GM19467 (cell line): ENCODE measurements around the gene PIP4K2A.
"Not testable (repeated sequence)": the region's sequence is repeated elsewhere in the genome, so short reads cannot be mapped to it uniquely, and the experiment has no call there.

Experiments
- ATAC-seq: cut with Tn5 transposase; IDR thresholded peaks from one replicate; pipeline ENCODE4 v1.9.1; 2021; ENCODE audit warnings: mild to moderate bottlenecking, moderate library complexity; ENCODE audit not compliant: unreplicated experiment

The PIP4K2A gene

GRCh38 chr10:22697101-22697500 lies 17.3 kb downstream of the PIP4K2A start:
- no peak for ATAC-seq

DNA sequence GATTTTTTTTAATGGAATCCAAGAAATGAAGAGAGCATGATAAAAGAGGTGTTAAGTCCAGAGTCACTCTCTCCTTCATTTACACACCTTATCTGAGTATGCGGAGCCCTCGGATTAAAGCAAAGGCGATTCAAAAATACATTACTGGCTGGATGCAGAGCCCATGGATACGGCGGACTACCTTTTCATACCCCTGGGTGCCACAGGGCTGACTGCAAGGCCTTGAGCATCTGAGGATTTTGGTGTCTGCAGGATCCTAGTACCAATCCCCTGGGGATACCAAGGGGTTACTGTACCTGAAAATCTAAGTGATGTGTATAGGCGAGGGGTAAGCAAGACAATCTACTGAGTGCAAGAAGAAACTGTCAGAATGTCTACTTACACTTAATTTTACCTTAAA lies 20.5 kb downstream of the PIP4K2A start:
- ATAC-seq: no peak

DNA sequence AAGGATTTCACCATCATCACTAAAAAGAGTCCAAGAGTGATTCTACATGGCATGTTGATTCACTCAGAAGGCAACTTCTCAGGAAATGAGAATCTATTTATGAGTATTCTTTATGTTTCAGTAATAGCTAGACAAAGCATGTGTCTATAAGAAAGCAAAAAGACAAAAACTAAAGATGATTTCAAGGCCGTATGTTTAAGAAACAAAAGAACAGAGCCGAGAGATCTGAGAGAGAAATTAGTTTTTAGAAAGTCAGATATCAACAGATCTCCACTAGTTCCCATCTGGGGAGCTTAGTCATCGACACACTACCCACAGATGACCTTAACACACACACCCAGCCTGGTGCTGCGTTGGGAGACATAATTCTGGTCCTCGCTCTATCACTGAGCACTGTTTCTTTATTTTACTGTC lies 21.0 kb downstream of the PIP4K2A start:
- no peak for ATAC-seq

- not testable (repeated sequence) for ATAC-seq
These were observed 22.3 kb downstream of the PIP4K2A start for GRCh38 chr10:22692119-22692518.

- ATAC-seq: no peak
These were observed 23.6 kb downstream of the PIP4K2A start for GRCh38 chr10:22690614-22691431.

- no peak for ATAC-seq
These were observed 24.2 kb downstream of the PIP4K2A start for GRCh38 chr10:22690158-22690557.

DNA sequence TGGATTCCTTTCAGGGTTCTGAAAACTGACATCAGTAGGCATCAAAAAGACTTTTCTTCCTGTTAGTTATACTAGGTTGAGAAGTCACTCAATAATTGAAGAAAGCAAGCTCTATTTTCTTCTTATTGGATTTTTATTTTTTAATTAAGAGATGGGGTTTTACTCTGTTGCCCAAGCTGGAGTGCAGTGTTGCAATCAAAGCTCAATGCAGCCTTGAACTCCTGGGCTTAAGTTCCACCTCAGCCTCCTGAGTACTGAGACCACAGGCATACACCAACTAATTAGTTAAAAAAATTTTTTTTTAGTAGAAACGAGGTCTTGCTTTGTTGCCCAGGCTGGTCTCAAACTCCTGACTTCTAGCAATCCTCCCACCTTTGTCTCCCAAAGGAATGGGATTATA lies 28.0 kb downstream of the PIP4K2A start:
- ATAC-seq: no peak

DNA sequence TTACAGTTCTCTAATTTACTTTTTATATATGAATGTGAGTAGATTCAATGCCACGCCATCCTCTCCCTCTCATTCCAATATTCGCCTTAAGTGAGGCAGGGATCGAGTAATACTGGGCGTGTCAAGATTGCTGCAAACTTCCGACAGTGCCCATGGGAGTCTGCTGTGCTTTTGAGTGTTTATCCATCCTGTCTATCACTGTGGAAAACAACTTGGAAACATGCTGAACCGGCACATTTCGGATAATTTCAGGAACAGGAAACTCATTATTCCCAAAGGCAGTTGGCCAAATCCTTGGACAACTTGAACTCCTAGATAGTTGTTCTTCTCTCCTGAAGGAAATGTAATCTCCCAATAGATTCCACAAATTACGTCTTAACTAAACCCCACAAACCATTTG lies 28.5 kb downstream of the PIP4K2A start:
- no peak for ATAC-seq

- ATAC-seq: no peak
These were observed 29.7 kb downstream of the PIP4K2A start for GRCh38 chr10:22684699-22685098.

DNA sequence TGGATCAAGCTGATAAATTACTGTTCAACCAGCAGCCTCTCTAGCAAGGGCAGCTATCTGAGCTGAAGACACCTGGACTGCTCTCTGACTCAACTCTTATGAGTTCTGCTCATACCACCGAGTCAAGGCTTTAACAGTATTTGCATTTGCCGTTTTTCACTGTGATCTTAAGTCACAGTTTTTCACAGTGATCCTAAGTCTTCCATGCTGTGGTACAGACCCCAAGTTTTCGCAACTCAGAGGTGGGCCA lies 31.3 kb downstream of the PIP4K2A start:
- ATAC-seq: peak; percentile 53

GRCh38 chr10:22682237-22683139 lies 31.9 kb downstream of the PIP4K2A start:
- no peak for ATAC-seq

DNA sequence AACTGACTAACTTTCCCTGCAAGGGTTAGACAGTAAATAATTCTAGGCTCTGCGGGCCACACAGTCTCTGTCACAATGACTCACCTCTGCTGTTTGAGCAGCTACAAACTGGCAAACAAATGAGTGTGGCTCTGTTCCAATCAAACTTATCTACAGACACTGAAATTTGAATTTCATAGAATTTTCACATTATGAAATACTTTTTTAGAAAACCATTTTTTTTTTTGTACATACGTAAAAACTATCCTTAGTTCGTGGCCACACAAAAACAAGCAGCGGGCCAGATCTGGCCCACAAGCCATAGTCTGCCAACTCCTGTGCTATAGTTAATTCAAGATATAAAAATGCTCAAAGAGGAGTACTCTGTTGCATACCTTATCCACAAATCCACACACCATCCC lies 32.6 kb downstream of the PIP4K2A start:
- no peak for ATAC-seq

DNA sequence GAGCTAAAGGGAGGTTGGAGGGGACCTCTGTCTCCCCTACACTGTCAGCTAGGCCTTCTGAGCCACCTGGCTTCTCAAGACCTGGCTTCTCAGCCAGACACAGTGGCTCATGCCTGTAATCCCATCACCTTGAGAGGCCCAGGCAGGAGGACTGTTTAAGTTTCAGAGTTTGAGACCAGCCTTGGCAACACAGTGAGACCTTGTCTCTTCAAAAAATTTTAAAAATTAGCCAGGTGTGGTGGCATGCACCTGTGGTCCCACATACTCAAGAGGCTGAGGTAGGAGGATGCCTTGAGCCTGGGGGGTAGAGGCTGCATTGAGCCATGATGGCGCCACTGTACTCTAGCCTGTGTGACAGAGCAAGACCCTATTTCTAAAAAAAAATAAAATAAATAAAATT lies 33.1 kb downstream of the PIP4K2A start:
- ATAC-seq: no peak

- no peak for ATAC-seq
These were observed 34.8 kb downstream of the PIP4K2A start for GRCh38 chr10:22679608-22680007.

- ATAC-seq: no peak
These were observed 37.0 kb downstream of the PIP4K2A start for GRCh38 chr10:22677333-22677732.

- no peak for ATAC-seq
These were observed 37.9 kb downstream of the PIP4K2A start for GRCh38 chr10:22676435-22676834.

- no peak for ATAC-seq
These were observed 39.8 kb downstream of the PIP4K2A start for GRCh38 chr10:22674573-22674930.

DNA sequence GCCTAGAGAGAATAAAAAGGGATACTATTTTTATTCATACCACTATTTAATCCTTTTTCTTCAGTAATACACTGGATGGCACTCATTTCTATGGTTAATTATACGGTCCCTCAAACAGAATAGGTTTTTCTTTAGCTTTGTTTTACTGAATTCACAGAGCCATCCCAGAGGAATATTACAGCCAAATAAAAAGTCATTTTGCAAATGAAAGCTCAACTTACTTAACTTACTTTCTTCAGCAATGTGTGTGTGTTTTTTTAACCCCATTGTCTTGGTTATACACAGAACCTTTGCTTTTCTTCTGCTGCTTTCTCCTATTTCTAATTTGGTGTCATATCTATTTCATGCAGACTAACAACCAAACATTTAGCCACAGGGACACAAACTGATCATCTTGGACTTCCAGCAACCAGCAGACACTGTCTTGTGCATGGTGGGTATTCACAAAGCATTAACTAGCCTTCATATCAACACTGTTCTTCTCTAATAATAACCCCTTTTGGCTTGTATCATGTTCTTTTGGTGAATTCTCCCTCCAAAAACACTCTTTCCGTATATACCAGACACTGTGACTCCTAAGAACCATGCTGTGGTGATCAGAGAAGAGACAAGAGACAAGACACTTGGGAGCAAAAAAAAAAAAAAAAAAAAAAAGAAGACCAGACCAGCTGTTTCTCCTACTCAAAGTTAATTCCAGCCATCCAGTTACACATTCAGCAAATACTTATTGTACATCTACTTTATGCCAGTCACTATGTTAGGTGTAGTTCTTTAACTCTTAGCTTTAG lies 40.4 kb downstream of the PIP4K2A start:
- no peak for ATAC-seq

DNA sequence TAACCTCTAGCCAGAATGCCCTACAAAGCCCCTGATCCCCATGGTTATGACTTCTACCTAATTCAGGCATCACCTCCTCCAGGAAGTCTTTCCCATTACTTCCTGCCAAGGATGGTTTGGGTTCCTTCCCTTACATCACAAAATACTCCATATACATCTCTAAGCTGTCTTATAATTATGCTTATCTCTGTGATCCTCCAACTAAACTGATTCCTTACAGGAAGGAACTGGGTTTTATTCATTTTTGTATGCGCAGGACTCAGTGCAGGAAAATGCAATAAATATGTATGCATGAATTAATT lies 41.3 kb downstream of the PIP4K2A start:
- no peak for ATAC-seq

DNA sequence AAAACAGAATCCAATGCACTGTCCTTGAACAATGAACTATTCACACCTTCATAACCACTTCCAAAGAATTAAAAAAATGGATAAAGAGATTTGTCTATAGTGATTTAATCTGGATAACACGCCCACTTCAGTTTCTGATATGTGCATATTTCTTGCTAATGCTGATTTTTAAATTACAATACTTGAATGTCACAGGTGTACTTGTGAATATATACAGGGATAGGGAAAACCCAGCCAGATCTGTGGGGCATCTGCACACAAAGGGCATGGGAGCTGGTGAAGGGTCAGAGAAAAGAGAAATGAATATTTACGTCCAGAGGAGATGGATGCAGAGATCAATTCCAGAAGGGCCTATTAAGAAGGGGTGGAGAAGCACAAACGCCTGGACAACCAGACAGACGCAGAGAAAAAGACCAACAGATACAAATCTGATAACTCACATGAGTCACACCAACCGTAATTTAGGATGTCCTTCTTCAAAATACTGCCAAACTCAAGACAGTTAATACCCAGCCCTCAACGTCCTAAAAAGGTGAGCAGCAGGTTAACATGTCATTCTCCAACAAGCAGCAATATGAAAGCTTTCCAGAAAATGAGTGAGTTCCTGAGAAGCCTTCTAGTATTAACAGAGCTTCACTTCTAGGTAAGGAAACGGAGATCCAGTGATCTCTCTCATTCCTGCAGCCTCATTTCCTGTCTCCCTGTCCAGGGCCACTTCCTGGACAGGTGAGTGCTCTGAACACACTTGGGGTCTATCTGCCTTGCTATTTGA lies 41.9 kb downstream of the PIP4K2A start:
- no peak for ATAC-seq

- ATAC-seq: no peak
These were observed 43.6 kb downstream of the PIP4K2A start for GRCh38 chr10:22670788-22671187.
